ENCODE measurements around the gene MTHFS.
"Not testable (repeated sequence)": the region's sequence is repeated elsewhere in the genome, so short reads cannot be mapped to it uniquely, and the experiment has no call there.

Gene MTHFS

GRCh38 chr15:79914728-79915127 is 17.9 kb upstream of the MTHFS start:
- Histone ChIP-seq H3K4me3 (ENCODE audit: low read depth, low read length) (no peak overlapping the region), H3K4me1 (ENCODE audit: control insufficient read depth, insufficient read depth, low read length) (no peaks in the 10 kb centered on the region), H3K27me3 (ENCODE audit: control insufficient read depth, insufficient read depth, low read length) (no peaks in the 10 kb centered on the region), H3K36me3 (ENCODE audit: control insufficient read depth, insufficient read depth, low read length) (peaks cover 31% of the 10 kb centered on the region), H3K27ac (ENCODE audit: low read depth, low read length) (no peak overlapping the region), H3K9me3 (ENCODE audit: control insufficient read depth, insufficient read depth, low read length) (peaks cover 60% of the 10 kb centered on the region), H3K9ac (ENCODE audit: low read depth, low read length) (no peak overlapping the region)

- Histone ChIP-seq H3K36me3 (ENCODE audit: control insufficient read depth, insufficient read depth, low read length) (peaks cover 13% of the 10 kb centered on the region), H3K9me3 (ENCODE audit: control insufficient read depth, insufficient read depth, low read length) (peaks cover 16% of the 10 kb centered on the region)
- not testable (repeated sequence) for H3K27me3 ChIP-seq (ENCODE audit: control insufficient read depth, insufficient read depth, low read length); H3K9ac ChIP-seq (ENCODE audit: low read depth, low read length); H3K4me3 ChIP-seq (ENCODE audit: low read depth, low read length); H3K27ac ChIP-seq (ENCODE audit: low read depth, low read length); H3K4me1 ChIP-seq (ENCODE audit: control insufficient read depth, insufficient read depth, low read length)
These were observed 12.9 kb upstream of the MTHFS start for GRCh38 chr15:79909556-79910335.

- Histone ChIP-seq H3K27ac (ENCODE audit: low read depth, low read length) (no peak overlapping the region), H3K9ac (ENCODE audit: low read depth, low read length) (no peak overlapping the region), H3K27me3 (ENCODE audit: control insufficient read depth, insufficient read depth, low read length) (no peaks in the 10 kb centered on the region), H3K36me3 (ENCODE audit: control insufficient read depth, insufficient read depth, low read length) (no peaks in the 10 kb centered on the region; the same call in none of the 2 replicates), H3K9me3 (ENCODE audit: control insufficient read depth, insufficient read depth, low read length) (no peaks in the 10 kb centered on the region; the same call in 1 of the 2 replicates), H3K4me1 (ENCODE audit: control insufficient read depth, insufficient read depth, low read length) (no peaks in the 10 kb centered on the region), H3K4me3 (ENCODE audit: low read depth, low read length) (no peak overlapping the region)
These were observed 7.5 kb upstream of the MTHFS start for GRCh38 chr15:79904271-79904670.

GRCh38 chr15:79903626-79904025 is 6.8 kb upstream of the MTHFS start:
- no peak overlapping the region for H3K27ac ChIP-seq (ENCODE audit: low read depth, low read length)
- no peak overlapping the region for H3K9ac ChIP-seq (ENCODE audit: low read depth, low read length)
- H3K36me3 ChIP-seq (ENCODE audit: control insufficient read depth, insufficient read depth, low read length): no peaks in the 10 kb centered on the region; the same call in none of the 2 replicates

GRCh38 chr15:79903144-79903543 is 6.3 kb upstream of the MTHFS start:
- H3K4me3 ChIP-seq (ENCODE audit: low read depth, low read length): no peak overlapping the region
- H3K4me1 ChIP-seq (ENCODE audit: control insufficient read depth, insufficient read depth, low read length): no peaks in the 10 kb centered on the region
- H3K27me3 ChIP-seq (ENCODE audit: control insufficient read depth, insufficient read depth, low read length): no peaks in the 10 kb centered on the region
- no peaks in the 10 kb centered on the region; the same call in none of the 2 replicates for H3K36me3 ChIP-seq (ENCODE audit: control insufficient read depth, insufficient read depth, low read length)
- no peaks in the 10 kb centered on the region; the same call in 1 of the 2 replicates for H3K9me3 ChIP-seq (ENCODE audit: control insufficient read depth, insufficient read depth, low read length)
- no peak overlapping the region for H3K27ac ChIP-seq (ENCODE audit: low read depth, low read length)
- no peak overlapping the region for H3K9ac ChIP-seq (ENCODE audit: low read depth, low read length)

More at GRCh38 chr15:79903626-79904025, 6.8 kb upstream of the MTHFS start:
- no peaks in the 10 kb centered on the region for H3K4me1 ChIP-seq (ENCODE audit: control insufficient read depth, insufficient read depth, low read length)
- no peaks in the 10 kb centered on the region; the same call in 1 of the 2 replicates for H3K9me3 ChIP-seq (ENCODE audit: control insufficient read depth, insufficient read depth, low read length)
- no peaks in the 10 kb centered on the region for H3K27me3 ChIP-seq (ENCODE audit: control insufficient read depth, insufficient read depth, low read length)
- no peak overlapping the region for H3K4me3 ChIP-seq (ENCODE audit: low read depth, low read length)

- Histone ChIP-seq H3K27ac (ENCODE audit: low read depth, low read length) (no peak overlapping the region), H3K36me3 (ENCODE audit: control insufficient read depth, insufficient read depth, low read length) (no peaks in the 10 kb centered on the region; the same call in none of the 2 replicates), H3K9ac (ENCODE audit: low read depth, low read length) (no peak overlapping the region), H3K27me3 (ENCODE audit: control insufficient read depth, insufficient read depth, low read length) (no peaks in the 10 kb centered on the region), H3K9me3 (ENCODE audit: control insufficient read depth, insufficient read depth, low read length) (no peaks in the 10 kb centered on the region; the same call in 1 of the 2 replicates), H3K4me1 (ENCODE audit: control insufficient read depth, insufficient read depth, low read length) (peaks cover 6% of the 10 kb centered on the region), H3K4me3 (ENCODE audit: low read depth, low read length) (no peak overlapping the region)
These were observed 5.1 kb upstream of the MTHFS start for GRCh38 chr15:79901958-79902357.

GRCh38 chr15:79900818-79901378 is 4.1 kb upstream of the MTHFS start:
- peaks cover 11% of the 10 kb centered on the region for H3K4me1 ChIP-seq (ENCODE audit: control insufficient read depth, insufficient read depth, low read length)
- H3K27ac ChIP-seq (ENCODE audit: low read depth, low read length); H3K4me3 ChIP-seq (ENCODE audit: low read depth, low read length); H3K9ac ChIP-seq (ENCODE audit: low read depth, low read length); H3K9me3 ChIP-seq (ENCODE audit: control insufficient read depth, insufficient read depth, low read length); H3K36me3 ChIP-seq (ENCODE audit: control insufficient read depth, insufficient read depth, low read length); H3K27me3 ChIP-seq (ENCODE audit: control insufficient read depth, insufficient read depth, low read length): not testable (repeated sequence)

- peaks cover 16% of the 10 kb centered on the region for H3K4me1 ChIP-seq (ENCODE audit: control insufficient read depth, insufficient read depth, low read length)
- no peaks in the 10 kb centered on the region for H3K9me3 ChIP-seq (ENCODE audit: control insufficient read depth, insufficient read depth, low read length)
- no peaks in the 10 kb centered on the region for H3K27me3 ChIP-seq (ENCODE audit: control insufficient read depth, insufficient read depth, low read length)
- no peak overlapping the region for H3K27ac ChIP-seq (ENCODE audit: low read depth, low read length)
- H3K9ac ChIP-seq (ENCODE audit: low read depth, low read length): no peak overlapping the region
- no peak overlapping the region for H3K4me3 ChIP-seq (ENCODE audit: low read depth, low read length)
- H3K36me3 ChIP-seq (ENCODE audit: control insufficient read depth, insufficient read depth, low read length): no peaks in the 10 kb centered on the region
These were observed 3.3 kb upstream of the MTHFS start for GRCh38 chr15:79900087-79900486.

- not testable (repeated sequence) for H3K27ac ChIP-seq (ENCODE audit: low read depth, low read length); H3K9me3 ChIP-seq (ENCODE audit: control insufficient read depth, insufficient read depth, low read length); H3K9ac ChIP-seq (ENCODE audit: low read depth, low read length); H3K27me3 ChIP-seq (ENCODE audit: control insufficient read depth, insufficient read depth, low read length); H3K36me3 ChIP-seq (ENCODE audit: control insufficient read depth, insufficient read depth, low read length); H3K4me3 ChIP-seq (ENCODE audit: low read depth, low read length)
- H3K4me1 ChIP-seq (ENCODE audit: control insufficient read depth, insufficient read depth, low read length): peaks cover 16% of the 10 kb centered on the region
These were observed 2.0 kb upstream of the MTHFS start for GRCh38 chr15:79898786-79899185.

GRCh38 chr15:79898369-79898768 is 1.6 kb upstream of the MTHFS start:
- no peaks in the 10 kb centered on the region for H3K27me3 ChIP-seq (ENCODE audit: control insufficient read depth, insufficient read depth, low read length)
- no peak overlapping the region for H3K4me3 ChIP-seq (ENCODE audit: low read depth, low read length)
- no peaks in the 10 kb centered on the region for H3K9me3 ChIP-seq (ENCODE audit: control insufficient read depth, insufficient read depth, low read length)
- H3K4me1 ChIP-seq (ENCODE audit: control insufficient read depth, insufficient read depth, low read length): peaks cover 16% of the 10 kb centered on the region
- H3K36me3 ChIP-seq (ENCODE audit: control insufficient read depth, insufficient read depth, low read length): peaks cover 9% of the 10 kb centered on the region; the same call in 1 of the 2 replicates
- H3K9ac ChIP-seq (ENCODE audit: low read depth, low read length): no peak overlapping the region
- H3K27ac ChIP-seq (ENCODE audit: low read depth, low read length): no peak overlapping the region

GRCh38 chr15:79897701-79898113 is 893 bp upstream of the MTHFS start:
- Histone ChIP-seq H3K36me3 (ENCODE audit: control insufficient read depth, insufficient read depth, low read length) (peaks cover 9% of the 10 kb centered on the region; the same call in 1 of the 2 replicates), H3K4me1 (ENCODE audit: control insufficient read depth, insufficient read depth, low read length) (peaks cover 16% of the 10 kb centered on the region), H3K9me3 (ENCODE audit: control insufficient read depth, insufficient read depth, low read length) (no peaks in the 10 kb centered on the region), H3K9ac (ENCODE audit: low read depth, low read length) (no peak overlapping the region), H3K4me3 (ENCODE audit: low read depth, low read length) (peak overlapping the region; percentile 92), H3K27ac (ENCODE audit: low read depth, low read length) (no peak overlapping the region), H3K27me3 (ENCODE audit: control insufficient read depth, insufficient read depth, low read length) (no peaks in the 10 kb centered on the region)
